H7 (cell line): ENCODE measurements around the gene LRRC4C. TPM values are rescaled to one million over a fixed set of nuclear protein-coding genes. Genes with fewer than 3 reads are reported as not detected.

Source experiments
- DNase-seq: peaks from one replicate; pipeline ENCODE4 v3.0.0; 2012
- H3K27me3 ChIP-seq: 2 replicates; pipeline ENCODE4 v1.6.0; 2011; ENCODE audit warnings: mild to moderate bottlenecking, low read length; ENCODE audit not compliant: control insufficient read depth, insufficient read depth
- H3K36me3 ChIP-seq: replicated peaks from 2 replicates; pipeline ENCODE4 v1.5.1; 2011; ENCODE audit warnings: low read length; ENCODE audit not compliant: control insufficient read depth, insufficient read depth
- H3K4me3 ChIP-seq: 2 replicates; pipeline ENCODE4 v1.5.1; 2011; ENCODE audit warnings: low read depth, mild to moderate bottlenecking, control low read depth, low read length, moderate library complexity; ENCODE audit not compliant: insufficient read depth
- total RNA-seq: library from RNA; depleted of rRNA; stranded (reverse); fragments of >200 nt; shearing (Covaris generic); gene quantifications from 2 replicates; pipeline ENCODE4 v1.2.3, GENCODE V29; 2014

LRRC4C gene
- total RNA-seq, 1 experiment from 2014 or later = 0.66 TPM

GRCh38 chr11:41328324-41328723, 131.1 kb downstream of the LRRC4C start:
- Histone ChIP-seq H3K4me3 (no peak overlapping the region), H3K27me3 (no peaks in the 10 kb centered on the region), H3K36me3 (no peaks in the 10 kb centered on the region)
- DNase-seq = no peak

- DNase-seq = no peak
- Histone ChIP-seq H3K27me3 (no peaks in the 10 kb centered on the region), H3K36me3 (no peaks in the 10 kb centered on the region), H3K4me3 (no peak overlapping the region)
Measured at GRCh38 chr11:41323446-41323845, 136.0 kb downstream of the LRRC4C start.

GRCh38 chr11:41320653-41321052, 138.8 kb downstream of the LRRC4C start:
- Histone ChIP-seq H3K27me3 (no peaks in the 10 kb centered on the region), H3K36me3 (no peaks in the 10 kb centered on the region), H3K4me3 (no peak overlapping the region)
- no peak for DNase-seq

GRCh38 chr11:41320238-41320637, 139.2 kb downstream of the LRRC4C start:
- no peaks in the 10 kb centered on the region for H3K36me3 ChIP-seq
- DNase-seq = no peak

GRCh38 chr11:41319434-41319833, 140.0 kb downstream of the LRRC4C start:
- Histone ChIP-seq H3K4me3 (no peak overlapping the region), H3K27me3 (no peaks in the 10 kb centered on the region), H3K36me3 (no peaks in the 10 kb centered on the region)
- DNase-seq = no peak

More at GRCh38 chr11:41320238-41320637, 139.2 kb downstream of the LRRC4C start:
- no peak overlapping the region for H3K4me3 ChIP-seq
- no peaks in the 10 kb centered on the region for H3K27me3 ChIP-seq

GRCh38 chr11:41316751-41317150, 142.7 kb downstream of the LRRC4C start:
- no peak for DNase-seq

GRCh38 chr11:41313226-41313625, 146.2 kb downstream of the LRRC4C start:
- Histone ChIP-seq H3K36me3 (no peaks in the 10 kb centered on the region), H3K4me3 (no peak overlapping the region), H3K27me3 (no peaks in the 10 kb centered on the region)
- DNase-seq = no peak

More at GRCh38 chr11:41316751-41317150, 142.7 kb downstream of the LRRC4C start:
- H3K36me3 ChIP-seq = no peaks in the 10 kb centered on the region
- H3K4me3 ChIP-seq = no peak overlapping the region
- no peaks in the 10 kb centered on the region for H3K27me3 ChIP-seq

GRCh38 chr11:41309716-41310115, 149.7 kb downstream of the LRRC4C start:
- no peaks in the 10 kb centered on the region for H3K36me3 ChIP-seq
- no peaks in the 10 kb centered on the region for H3K27me3 ChIP-seq
- DNase-seq = peak; percentile 22
- no peak overlapping the region for H3K4me3 ChIP-seq

GRCh38 chr11:41309111-41309522, 150.3 kb downstream of the LRRC4C start:
- Histone ChIP-seq H3K27me3 (no peaks in the 10 kb centered on the region), H3K36me3 (no peaks in the 10 kb centered on the region), H3K4me3 (no peak overlapping the region)
- DNase-seq = peak; percentile 13

- H3K4me3 ChIP-seq = no peak overlapping the region
- no peaks in the 10 kb centered on the region for H3K27me3 ChIP-seq
- H3K36me3 ChIP-seq = no peaks in the 10 kb centered on the region
- no peak for DNase-seq
Measured at GRCh38 chr11:41308286-41308685, 151.2 kb downstream of the LRRC4C start.

- Histone ChIP-seq H3K36me3 (no peaks in the 10 kb centered on the region), H3K4me3 (no peak overlapping the region), H3K27me3 (no peaks in the 10 kb centered on the region)
- no peak for DNase-seq
Measured at GRCh38 chr11:41307296-41308080, 152.0 kb downstream of the LRRC4C start.

GRCh38 chr11:41306431-41306830, 153.0 kb downstream of the LRRC4C start:
- no peaks in the 10 kb centered on the region for H3K27me3 ChIP-seq
- no peak for DNase-seq
- no peaks in the 10 kb centered on the region for H3K36me3 ChIP-seq
- no peak overlapping the region for H3K4me3 ChIP-seq

- no peak for DNase-seq
- Histone ChIP-seq H3K27me3 (no peaks in the 10 kb centered on the region), H3K4me3 (no peak overlapping the region), H3K36me3 (no peaks in the 10 kb centered on the region)
Measured at GRCh38 chr11:41301023-41301422, 158.4 kb downstream of the LRRC4C start.

GRCh38 chr11:41289408-41289807, 170.0 kb downstream of the LRRC4C start:
- no peak for DNase-seq
- Histone ChIP-seq H3K4me3 (no peak overlapping the region), H3K36me3 (no peaks in the 10 kb centered on the region), H3K27me3 (no peaks in the 10 kb centered on the region)

GRCh38 chr11:41286751-41287150, 172.7 kb downstream of the LRRC4C start:
- H3K4me3 ChIP-seq = no peak overlapping the region
- H3K27me3 ChIP-seq = no peaks in the 10 kb centered on the region

More at GRCh38 chr11:41286751-41287150, 172.7 kb downstream of the LRRC4C start:
- no peaks in the 10 kb centered on the region for H3K36me3 ChIP-seq
- DNase-seq = no peak
